AML-193 (cell line): ENCODE data around the gene ADAMTS13.
"Not testable (repeated sequence)": the region's sequence is repeated elsewhere in the genome, so short reads cannot be mapped to it uniquely, and the experiment has no call there.

Experiments used
- DNase-seq, 2 experiments: peaks; one replicate each; lab custom pipeline; 2025; lab: John Stamatoyannopoulos, UW

ADAMTS13 gene

GRCh38 chr9:133425049-133425632 lies 3.0 kb downstream of the ADAMTS13 start:
- DNase-seq: no peak

- DNase-seq: no peak
Measured at GRCh38 chr9:133426011-133426410, 3.8 kb downstream of the ADAMTS13 start.

- no peak for DNase-seq
Measured at GRCh38 chr9:133427658-133428348, 5.6 kb downstream of the ADAMTS13 start.

- no peak for DNase-seq
Measured at GRCh38 chr9:133428617-133429101, 6.5 kb downstream of the ADAMTS13 start.

GRCh38 chr9:133429214-133429613 lies 7.0 kb downstream of the ADAMTS13 start:
- DNase-seq: no peak

- DNase-seq: no peak
Measured at GRCh38 chr9:133429641-133430161, 7.5 kb downstream of the ADAMTS13 start.

GRCh38 chr9:133430244-133430643 lies 8.1 kb downstream of the ADAMTS13 start:
- DNase-seq: no peak

GRCh38 chr9:133433351-133433843 lies 11.2 kb downstream of the ADAMTS13 start:
- no peak for DNase-seq

- no peak for DNase-seq
Measured at GRCh38 chr9:133436681-133437080, 14.5 kb downstream of the ADAMTS13 start.

GRCh38 chr9:133437753-133438531 lies 15.8 kb downstream of the ADAMTS13 start:
- DNase-seq: peak in 1 of 2 experiments; percentile 3

GRCh38 chr9:133439337-133439736 lies 17.2 kb downstream of the ADAMTS13 start:
- DNase-seq: no peak

GRCh38 chr9:133440874-133441273 lies 18.7 kb downstream of the ADAMTS13 start:
- DNase-seq: no peak

GRCh38 chr9:133441571-133441970 lies 19.4 kb downstream of the ADAMTS13 start:
- no peak for DNase-seq

- DNase-seq: no peak
Measured at GRCh38 chr9:133443248-133443647, 21.1 kb downstream of the ADAMTS13 start.

- no peak for DNase-seq
Measured at GRCh38 chr9:133443982-133444381, 21.8 kb downstream of the ADAMTS13 start.

- DNase-seq: no peak
Measured at GRCh38 chr9:133445293-133445969, 23.3 kb downstream of the ADAMTS13 start.

- DNase-seq: no peak
Measured at GRCh38 chr9:133448487-133448972, 26.4 kb downstream of the ADAMTS13 start.

- DNase-seq: no peak
Measured at GRCh38 chr9:133449760-133450159, 27.6 kb downstream of the ADAMTS13 start.

GRCh38 chr9:133451865-133452264 lies 29.7 kb downstream of the ADAMTS13 start:
- not testable (repeated sequence) for DNase-seq

- DNase-seq: no peak
Measured at GRCh38 chr9:133452562-133452961, 30.4 kb downstream of the ADAMTS13 start.

GRCh38 chr9:133453651-133454050 lies 31.5 kb downstream of the ADAMTS13 start:
- no peak for DNase-seq

- DNase-seq: no peak
Measured at GRCh38 chr9:133454325-133454724, 32.2 kb downstream of the ADAMTS13 start.
